ENCODE results near the gene SLC48A1.
A peak's percentile ranks its signal among the peaks of the same experiment; 100 is the strongest.

SLC48A1 gene

DNA sequence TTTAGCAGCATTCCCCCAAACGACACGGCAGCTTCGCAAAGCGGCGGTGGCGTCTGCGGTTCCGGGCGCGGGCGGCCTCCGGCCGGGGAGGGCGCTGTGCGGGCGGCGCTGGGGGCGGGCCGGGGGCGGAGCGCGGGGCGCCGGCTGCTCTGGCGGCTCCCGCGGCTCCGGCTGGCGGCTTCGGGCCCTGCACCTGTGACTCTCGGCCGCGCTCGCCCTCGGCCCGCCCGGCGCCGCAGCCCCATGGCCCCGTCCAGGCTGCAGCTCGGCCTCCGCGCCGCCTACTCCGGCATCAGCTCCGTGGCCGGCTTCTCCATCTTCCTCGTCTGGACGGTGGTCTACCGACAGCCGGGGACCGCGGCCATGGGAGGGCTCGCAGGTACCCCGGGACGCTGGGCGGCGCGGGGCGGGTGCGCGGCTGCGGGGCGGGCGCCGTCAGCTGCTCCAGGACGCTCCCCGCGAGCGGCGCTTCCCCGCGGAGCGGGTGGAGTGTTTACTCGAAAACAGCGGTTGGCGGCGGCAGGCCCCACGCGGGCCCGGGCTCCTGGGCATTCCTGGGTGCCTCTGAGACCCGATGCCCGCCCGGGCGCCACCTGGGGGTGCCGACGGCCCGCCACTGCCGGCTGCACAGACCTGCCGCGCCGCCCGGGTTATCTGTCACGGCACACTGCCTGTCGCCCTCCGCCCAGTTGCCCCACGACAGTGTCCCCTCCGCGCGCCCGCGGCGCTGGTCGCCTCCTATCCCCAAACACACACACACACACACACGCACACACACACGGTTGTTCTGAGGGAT lies at the start of gene SLC48A1:
TSS of gene SLC48A1 (plus strand) at position 177 of the 796 bp plus-strand sequence. CDS start at position 244, 67 bp downstream.
- peak; percentile 22 for DNase-seq (ENCODE audit: low read depth, low spot score)

DNA sequence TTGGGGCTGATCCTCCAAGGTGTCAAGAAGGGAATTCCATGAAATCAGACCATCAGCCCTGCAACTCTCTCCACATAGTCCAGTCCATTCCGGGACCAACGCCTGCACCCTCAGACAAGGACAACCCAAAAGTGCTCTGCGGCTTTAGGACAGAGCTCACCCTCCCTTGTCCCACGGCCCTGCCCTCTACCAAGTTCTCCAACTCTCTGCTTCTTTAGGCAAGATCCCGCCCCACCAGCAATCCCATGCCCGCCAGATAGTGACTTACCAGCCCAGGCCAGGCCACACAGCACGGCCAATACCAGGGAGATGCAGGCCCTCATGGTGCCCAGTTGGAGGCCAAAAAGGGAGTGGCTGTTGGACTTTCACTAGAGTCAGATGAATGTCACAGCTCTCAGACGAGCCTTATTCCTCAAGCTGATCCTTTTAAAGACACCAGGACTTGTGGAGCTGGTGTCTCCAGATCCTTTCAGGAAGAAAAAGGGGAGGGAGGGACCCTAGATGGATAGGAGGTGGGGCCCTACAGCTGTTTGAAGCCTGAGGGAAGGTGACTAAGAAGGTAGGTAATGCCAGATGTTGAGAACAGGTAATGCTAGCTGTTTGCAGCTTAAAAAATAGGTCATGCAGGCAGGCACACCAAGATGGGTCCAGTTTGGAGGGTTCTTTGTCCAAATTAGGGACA lies 47.8 kb upstream of the SLC48A1 start, which contains the start of gene ENDOU:
TSS of gene ENDOU (minus strand) at position 400 of the 682 bp plus-strand sequence. CDS start at position 323, 77 bp downstream.
- no peak for DNase-seq (ENCODE audit: low read depth, low spot score)

DNA sequence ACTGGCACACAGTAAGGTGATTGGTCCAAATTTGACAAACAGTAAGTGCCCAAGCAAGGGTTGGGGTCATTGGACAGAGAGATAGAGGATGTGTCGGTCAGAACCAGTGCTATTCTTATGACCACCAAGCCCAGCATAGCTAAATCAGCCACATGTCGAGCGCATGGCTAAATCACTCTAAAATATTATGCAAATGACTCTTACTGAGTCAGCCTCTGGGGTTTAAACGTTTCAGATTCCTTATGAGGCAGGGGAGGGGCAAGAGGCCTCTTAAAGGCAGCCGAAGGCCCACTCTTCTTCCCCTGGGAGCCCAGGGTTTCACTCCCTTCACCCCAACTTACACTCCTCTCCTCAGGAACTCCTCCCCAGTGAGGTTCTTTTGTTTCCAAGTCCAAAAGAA lies 47.1 kb upstream of the SLC48A1 start:
- DNase-seq (ENCODE audit: low read depth, low spot score) = no peak

DNA sequence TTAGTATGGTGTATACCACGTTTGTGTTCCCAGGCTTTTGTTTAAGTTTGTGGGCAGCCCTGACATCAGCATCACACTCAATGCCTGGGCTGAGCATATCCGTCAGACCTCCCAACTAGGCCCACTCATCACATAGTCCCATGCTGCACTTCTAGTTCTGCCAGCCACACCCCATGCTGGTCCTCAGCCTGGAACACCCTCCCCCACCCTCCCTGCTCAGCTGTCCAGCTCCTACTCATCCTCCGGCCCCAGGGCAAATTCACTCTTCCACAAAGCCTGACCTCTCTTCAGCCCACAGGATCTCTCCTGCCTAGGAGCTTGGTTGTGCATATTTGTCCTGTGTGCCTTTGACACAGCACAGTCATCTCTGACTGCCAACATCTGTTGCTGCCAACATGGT lies 43.8 kb upstream of the SLC48A1 start:
- DNase-seq (ENCODE audit: low read depth, low spot score) = no peak

DNA sequence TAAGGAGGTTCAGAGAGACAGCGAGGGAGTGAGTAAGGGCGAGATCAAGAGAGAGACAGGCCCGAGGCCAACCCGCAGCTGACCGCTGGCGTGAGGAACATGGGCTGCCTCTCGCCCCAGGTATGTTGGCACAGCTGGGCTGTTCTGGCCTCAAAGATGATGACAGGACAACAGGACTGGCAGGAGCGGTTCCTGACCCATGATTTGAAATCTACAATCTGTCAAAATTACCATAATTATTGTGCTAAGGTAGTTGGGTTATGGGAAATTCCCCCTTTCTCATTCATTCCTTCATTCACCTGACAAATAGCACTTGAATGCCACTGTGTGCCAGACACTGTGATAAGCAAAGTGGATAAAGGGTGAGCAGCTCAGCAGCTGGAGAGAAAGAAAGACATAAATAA lies 42.7 kb upstream of the SLC48A1 start:
- DNase-seq (ENCODE audit: low read depth, low spot score) = no peak

DNA sequence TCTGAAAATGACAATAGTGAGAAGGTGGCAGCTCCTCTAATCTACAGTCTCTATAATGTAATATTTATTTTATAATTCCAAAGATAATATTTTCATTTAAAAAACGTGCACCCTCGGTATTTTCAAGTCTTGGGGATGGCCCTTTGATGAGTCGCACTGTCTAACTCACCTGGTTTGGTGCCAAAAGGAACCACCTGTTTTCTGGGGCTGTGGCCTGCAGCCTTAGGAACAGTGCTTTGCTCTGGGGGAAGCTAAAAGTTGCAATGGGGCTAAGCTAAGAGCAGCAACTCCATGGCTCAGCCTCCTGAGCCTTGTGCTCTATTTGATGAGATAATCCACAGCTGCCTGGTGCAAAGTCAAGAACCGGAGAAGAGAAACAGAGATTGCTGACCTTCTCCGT lies 41.3 kb upstream of the SLC48A1 start:
- DNase-seq (ENCODE audit: low read depth, low spot score) = no peak

DNA sequence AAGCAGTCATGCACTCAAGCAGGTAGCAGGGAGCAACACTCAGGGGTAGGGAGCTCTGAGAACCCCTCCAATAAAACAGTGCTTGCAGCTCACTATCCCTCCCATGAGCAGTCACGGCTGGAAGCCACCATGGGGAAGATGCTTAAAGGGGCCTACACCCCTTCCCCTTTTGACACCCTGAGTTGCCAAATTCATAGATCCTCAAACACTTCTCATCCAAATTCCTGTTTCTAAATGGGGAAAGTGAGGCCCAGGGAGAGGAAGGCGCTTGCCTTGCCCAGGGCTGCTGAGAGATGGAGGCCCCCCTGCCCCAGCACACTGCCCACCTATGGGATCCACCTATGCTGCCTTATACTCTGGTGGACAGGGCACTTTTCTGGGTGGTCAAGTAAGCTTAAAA lies 40.5 kb upstream of the SLC48A1 start:
- no peak for DNase-seq (ENCODE audit: low read depth, low spot score)

DNA sequence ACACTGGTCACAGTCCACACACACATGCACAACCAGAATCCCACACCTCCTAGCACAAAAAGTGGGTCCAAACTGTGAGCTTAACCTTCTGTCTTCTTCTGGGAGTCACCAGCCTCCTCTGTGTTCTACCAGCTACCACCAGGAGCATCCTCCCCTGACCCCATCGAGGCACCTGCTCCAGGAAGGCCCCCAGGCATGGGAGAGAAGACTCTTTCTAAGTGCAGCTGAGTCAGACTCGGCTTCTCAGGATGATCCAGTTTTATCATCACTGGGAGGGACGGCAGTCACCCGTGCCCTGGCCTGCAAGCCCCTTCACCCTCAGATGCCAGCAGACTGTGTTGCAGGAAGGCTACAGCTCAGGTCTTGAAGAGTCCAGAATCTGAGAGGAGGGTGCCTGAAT lies 39.9 kb upstream of the SLC48A1 start:
- no peak for DNase-seq (ENCODE audit: low read depth, low spot score)

DNA sequence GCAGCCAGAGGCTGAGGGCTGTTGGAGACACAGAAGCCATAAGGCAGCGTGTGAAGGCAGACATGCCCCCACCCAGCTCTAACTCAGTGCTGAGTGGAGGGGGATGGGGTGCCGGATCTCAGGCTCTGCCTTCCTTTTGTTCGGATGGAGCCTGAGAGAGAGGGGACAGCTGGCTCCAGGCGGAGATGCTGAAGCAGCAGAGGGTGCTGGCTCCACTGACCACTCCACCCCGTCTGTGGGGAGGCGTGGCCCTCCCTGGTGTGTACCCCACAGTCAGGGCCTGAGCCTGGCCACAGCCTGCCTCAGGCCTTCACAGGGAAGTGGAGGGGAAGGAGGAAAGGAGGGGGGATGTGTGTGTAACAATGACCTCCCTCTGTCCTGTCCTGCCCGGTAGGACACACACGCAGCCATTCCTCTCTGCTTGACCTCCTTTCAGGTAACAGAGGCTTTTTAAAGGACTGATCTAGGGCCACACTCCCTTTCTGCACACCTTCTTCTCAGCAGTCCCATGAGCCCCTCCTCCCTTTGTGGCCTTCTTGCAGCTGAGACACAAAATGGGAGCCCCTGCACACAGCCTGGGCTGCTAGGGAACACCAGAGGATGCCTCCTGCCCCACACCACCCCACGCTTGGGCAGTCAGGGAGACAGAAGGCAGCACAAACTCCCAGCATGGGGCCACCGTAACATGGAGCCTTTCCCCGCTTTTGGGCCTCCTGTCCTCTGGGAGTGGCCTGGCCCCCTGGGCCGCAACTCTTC lies 38.1 kb upstream of the SLC48A1 start:
- DNase-seq (ENCODE audit: low read depth, low spot score) = no peak

DNA sequence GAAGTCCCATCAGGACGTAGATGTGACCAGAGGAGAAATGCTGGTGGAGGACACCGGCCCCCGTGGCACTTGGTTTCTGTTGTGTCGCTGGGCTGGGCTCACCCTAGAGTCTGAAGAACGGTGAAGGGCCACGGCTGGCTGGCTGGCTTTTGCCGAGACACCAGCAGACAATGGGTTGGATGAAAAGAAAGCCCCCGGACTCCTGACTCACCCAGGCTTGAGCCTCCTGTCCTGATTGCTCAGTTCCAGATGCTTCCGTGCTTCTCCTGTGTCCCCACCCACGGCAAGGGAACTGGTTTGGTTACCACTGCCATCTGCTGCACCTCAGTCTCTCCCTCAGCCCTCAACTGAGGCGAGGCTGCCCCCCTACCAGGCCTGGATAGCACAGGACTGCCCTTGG lies 37.4 kb upstream of the SLC48A1 start:
- DNase-seq (ENCODE audit: low read depth, low spot score) = no peak

DNA sequence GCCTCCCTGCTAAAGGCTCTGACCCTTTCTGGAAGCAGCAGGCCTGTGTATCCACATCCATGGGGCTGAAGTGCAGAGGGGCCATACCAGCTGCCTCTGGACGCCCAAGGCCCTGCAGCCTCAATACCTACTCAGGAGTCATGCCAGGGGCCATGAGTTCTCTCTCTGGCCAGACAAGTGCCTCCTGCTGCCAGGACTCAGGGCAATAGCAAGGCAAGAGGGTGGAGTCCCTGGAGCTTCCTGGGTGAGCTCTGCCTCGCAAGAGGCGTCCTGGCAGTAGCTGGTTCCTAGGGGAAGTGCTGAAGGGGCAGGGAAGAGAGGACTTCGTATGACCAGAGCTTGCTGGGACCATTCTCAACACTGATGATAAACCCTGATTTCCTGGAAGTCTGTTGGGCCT lies 36.8 kb upstream of the SLC48A1 start:
- DNase-seq (ENCODE audit: low read depth, low spot score) = no peak

DNA sequence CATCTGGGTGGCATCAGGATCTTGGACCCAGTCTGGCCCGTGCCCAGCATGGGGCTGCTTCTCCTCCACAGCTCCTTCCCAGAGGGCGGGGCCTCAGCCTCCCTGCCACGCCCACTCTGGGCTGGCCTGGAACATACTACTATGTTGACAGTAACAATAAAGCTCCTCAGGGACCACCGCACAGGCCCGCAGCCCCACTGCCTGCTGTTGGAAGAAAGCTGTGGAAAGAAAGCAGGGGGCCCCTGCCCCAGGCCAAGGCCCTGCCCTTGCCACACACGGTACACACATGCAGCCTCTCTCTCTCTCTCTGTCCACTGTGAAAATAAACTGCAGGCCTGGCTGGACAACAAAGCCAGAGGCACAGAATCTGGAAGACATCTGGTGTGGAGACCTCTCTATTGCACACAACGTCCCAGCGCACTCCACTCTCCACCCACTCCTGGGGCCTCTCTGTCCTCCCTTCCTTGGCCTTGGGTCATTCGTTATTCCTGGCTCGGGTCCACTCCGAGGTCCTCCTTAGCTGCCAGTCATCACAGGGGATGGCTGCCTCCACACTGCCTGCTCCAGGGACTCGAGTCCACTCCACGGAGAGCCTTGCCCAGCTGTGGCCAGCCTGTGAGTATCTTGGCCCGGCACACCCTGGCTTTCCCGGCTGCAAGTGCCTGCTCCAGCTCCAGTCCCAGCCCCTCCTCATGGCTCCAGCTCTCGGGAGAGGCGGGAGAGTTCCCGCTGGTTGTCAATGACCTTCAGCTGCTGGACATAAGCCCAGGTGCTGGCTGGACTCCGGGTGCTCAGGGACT lies 36.0 kb upstream of the SLC48A1 start:
- no peak for DNase-seq (ENCODE audit: low read depth, low spot score)

DNA sequence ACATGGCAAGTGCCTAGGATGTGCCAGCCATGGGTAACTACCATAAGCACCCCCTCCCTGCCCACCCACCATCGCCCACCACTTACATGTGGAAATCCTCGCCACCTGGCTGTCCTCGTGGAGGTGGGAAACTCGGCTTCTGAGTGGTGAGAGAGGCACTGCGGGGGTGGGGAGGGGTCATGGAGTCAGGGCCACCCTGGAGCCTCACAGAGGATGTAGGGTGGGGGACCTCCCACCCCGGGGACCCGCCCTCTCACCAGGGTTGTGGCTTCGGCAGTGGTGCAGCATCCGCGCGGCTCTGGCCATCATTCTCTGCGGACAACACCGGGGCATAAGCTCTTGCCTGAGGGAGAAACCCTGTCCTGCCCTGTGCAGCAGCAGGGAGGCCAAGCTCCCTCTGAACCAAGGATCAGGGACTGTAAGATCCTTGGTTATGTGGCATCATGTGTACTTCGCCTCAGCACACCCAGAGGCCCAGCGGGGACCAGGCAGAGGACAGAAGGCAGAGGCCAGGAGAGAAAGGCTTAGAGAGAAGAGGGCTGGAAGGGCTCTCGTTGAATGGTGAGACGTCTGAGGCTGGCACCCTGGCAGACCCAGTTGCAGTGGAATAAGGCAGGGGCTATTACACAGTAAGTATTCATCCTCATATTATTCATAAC lies 35.0 kb upstream of the SLC48A1 start:
- DNase-seq (ENCODE audit: low read depth, low spot score) = no peak

DNA sequence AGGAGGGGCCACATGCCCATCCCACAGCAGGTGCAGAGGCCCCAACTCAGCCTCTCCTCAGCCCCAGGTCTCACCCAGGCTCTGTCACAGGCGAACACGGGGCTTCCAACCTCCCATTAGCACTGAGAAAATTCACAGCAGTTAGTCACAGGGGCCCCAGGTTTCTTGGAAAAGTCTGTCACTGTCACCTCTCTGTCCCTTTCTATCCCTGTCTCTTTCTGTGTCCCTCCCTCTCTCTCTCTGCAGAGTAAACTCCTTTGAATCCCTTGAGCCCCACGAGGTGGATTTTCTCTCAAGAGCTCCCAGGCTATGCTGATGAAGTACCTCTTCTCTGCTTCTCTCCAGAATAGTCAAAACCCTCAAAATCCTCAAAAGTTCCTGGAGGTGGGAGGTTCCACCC lies 33.7 kb upstream of the SLC48A1 start:
- no peak for DNase-seq (ENCODE audit: low read depth, low spot score)

DNA sequence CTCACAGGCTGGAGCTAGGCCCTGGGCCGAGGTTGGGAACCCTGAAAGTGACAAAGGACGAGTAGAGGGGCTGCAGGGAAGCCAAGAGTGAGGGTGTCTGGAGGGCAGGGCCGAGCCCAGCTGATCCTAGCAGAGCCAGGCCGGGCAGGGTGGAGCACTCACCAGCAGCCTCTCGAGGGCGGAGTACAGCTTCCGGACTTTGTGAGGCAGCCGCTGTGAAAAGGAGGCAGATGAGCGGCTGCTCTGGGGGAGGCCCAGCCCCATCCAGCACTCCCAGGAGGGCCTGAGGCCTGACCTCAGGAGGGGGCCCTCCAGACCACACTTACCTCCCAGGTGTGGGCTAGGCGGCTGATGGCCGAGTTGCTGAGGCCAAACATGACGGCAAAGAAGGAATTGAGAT lies 33.1 kb upstream of the SLC48A1 start:
- no peak for DNase-seq (ENCODE audit: low read depth, low spot score)

DNA sequence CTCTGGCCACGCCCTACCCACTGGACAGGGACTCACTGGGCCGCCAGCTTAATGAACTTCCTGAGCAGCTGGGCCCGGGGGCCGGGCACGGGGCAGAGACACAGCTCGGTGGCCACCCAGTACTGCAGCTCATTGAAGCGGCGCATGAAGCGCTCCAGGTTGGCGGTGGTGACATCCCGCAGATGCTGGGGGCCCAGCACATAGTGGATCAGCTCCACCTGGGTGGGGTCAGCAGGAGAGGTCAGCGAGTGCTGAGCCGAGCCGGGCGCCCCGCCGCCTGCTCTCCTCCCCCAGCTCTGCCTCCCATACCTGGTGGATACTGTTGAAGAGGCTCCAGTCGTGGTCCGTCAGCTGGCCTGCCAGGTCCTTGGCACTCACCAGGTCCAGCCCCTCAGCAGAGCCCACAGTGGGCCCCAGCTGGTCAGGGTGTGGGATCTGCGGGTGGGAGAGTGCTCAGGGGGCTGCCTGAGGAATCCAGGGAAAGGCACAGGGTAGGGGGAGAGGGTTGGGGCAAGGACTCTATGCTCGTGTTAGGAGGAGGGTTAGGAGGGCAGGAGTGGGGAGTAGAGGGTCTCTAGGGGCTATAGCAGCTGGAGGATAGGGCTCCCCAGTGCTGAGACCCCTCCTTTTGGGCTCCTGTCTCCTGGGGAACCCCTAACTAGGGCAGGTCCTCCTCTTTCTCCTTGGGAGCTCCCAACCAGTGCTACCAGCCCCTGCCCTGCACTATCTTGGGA lies 32.3 kb upstream of the SLC48A1 start:
- DNase-seq (ENCODE audit: low read depth, low spot score) = no peak

DNA sequence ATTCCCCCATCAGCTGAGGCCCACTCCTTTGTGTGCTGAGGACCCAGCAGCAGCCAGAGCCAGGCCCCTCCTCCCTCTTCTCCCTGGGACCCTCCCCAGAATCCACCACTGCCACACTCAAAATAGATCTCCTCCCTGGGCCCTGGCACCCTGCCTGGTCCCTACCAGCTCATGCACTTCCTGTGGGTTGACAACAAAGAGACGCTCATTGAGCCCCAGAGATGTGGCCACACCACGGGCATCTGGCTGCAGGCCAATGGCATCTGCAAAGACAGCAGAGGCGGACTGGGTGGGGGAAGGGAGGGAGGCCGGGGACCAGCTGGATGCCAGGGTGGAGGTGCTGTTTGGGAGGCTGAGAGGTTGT lies 31.7 kb upstream of the SLC48A1 start:
- no peak for DNase-seq (ENCODE audit: low read depth, low spot score)

DNA sequence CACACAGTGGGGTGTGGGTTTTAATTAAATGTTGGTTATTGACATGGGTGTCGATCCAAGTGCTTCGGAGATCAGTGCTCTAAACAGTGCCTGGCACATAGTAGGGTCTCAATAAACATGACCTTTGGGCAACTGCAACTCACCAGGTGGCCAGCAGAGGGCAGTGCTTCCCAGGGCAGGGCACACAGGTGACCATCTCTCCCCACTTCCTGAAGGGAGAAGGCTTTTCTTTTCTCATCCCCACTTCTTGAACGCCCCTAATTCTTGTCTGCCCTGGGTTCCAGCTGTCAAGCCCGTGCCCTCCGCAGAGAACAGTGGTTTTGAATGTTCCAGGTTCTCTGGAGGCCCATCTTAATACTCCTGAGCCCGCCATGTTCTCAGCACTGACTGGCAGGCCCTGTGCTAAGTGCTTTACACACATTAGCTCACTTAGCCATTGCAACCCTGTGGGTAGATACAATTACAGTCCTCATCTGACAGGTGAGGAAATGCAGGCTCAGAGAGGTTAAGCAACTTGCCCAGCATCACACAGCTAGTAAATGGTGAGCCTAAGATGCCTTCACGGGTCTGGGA lies 30.7 kb upstream of the SLC48A1 start:
- peak; percentile 44 for DNase-seq (ENCODE audit: low read depth, low spot score)

DNA sequence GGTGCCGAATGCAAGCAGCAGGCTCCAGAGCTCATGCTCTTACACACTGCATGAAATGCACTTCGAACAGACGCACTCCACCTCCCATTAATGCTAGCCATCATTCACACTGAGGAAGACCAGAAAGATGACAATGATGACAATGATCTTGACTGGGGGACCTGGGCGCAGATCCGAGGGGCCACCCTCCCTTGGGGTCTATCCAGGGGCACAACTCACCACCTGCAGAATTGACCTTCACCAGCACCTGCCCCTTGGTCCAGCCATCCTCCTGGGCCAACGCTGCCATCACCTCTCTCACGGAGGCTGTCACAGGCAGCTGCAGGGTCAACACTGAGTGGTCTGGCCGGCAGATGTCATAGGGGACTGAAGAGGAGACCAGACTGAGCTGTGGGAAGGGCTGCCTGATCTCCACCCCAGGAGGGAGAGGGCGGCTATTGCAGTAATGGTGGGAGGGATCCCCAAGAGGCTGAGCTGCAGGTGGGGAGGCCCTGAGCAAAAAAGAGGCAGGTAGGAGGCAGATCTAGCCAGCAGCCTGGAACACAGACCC lies 29.7 kb upstream of the SLC48A1 start:
- no peak for DNase-seq (ENCODE audit: low read depth, low spot score)
